GM19463 (cell line): Measurements from ENCODE around the gene PRKACA.

Experiments
- ATAC-seq: cut with Tn5 transposase; IDR thresholded peaks from one replicate; pipeline ENCODE4 v1.9.1; 2021; ENCODE audit warnings: mild to moderate bottlenecking, moderate library complexity; ENCODE audit not compliant: unreplicated experiment

The PRKACA gene

DNA sequence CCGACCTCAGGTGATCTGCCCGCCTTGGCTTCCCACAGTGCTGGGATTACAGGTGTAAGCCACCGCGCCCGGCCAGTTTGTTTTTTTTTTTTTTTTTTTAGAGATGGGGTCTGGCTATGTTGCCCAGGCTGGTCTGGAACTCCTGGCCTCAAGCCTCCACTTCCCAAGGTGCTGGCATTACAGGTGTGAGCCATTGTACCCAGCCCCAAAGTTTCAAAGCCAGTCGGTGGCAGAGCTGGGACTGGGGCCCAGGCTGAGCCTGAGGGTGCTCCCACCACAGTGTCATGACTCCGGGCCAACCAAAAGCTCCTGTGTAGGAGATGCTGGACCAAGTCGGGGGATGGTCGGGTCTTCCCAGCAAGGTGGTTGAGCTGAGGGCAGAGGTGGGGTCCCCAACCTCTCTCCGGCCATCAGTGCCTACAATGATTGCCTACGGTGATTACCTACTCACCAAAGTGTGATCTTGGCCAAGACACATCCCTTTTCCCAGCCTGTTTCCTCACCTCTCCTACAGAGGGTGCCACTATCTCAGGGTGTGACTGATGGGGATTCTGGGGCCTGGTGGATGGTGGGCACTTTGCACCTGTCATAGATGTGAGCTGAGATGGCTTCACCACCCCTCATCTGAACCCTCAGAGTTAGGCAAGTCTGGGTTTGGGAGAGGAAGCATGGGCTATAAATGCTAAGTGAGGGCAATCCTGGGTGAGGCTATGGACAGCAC lies 21.1 kb downstream of the PRKACA start:
- no peak for ATAC-seq

DNA sequence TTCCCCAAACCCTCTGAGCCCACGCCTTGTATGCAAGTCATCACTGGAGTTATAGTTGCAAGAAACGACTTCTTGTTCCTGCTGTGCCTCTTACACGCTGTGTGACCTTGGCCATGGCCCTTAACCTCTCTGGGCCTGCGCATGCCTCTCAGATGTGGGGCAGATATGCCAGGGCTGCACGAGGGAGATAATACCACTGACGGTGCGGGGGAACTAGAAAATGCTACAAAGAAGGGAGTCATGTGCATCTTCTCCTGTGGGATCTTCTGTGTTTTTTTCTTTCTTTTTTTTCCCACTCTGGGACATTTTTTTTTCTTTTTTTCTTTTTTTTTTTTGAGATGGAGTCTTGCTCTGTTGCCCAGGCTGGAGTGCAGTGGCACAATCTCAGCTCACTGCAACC lies 22.7 kb downstream of the PRKACA start:
- no peak for ATAC-seq

- no peak for ATAC-seq
Observed at GRCh38 chr19:14093117-14093823, 24.3 kb downstream of the PRKACA start.

DNA sequence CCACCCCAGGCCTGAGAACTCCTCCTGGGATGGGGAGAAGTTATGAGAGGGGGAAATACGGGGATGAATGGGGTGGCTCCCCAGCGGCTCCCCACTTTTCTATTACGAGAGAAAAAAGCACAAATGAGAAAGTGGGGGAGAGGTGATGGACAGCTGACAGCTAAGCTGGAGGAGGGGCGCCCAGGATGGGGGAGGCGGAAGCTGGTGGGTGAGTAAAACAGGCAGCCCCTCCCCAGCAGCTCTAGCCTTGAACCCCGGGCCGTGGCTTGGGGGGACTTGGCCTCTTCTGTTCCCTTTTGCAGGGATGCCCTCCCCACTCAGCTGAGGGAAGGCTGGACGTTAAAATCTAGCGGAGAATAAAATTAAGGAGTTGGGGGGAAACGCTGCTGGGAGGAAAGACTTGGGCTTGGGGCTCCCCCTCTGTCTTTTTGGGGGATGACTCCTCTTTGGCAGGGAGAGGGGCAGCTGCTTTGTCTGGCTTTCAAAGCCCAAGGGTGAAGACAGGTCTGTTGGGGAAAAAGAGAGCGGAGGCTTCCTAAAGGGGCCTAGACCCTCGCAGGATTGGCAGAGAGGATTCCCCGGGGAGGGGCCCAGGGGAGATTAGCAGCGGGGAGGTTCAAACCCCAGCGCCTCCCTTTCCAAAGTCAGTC lies 25.6 kb downstream of the PRKACA start:
- peak; percentile 10 for ATAC-seq

DNA sequence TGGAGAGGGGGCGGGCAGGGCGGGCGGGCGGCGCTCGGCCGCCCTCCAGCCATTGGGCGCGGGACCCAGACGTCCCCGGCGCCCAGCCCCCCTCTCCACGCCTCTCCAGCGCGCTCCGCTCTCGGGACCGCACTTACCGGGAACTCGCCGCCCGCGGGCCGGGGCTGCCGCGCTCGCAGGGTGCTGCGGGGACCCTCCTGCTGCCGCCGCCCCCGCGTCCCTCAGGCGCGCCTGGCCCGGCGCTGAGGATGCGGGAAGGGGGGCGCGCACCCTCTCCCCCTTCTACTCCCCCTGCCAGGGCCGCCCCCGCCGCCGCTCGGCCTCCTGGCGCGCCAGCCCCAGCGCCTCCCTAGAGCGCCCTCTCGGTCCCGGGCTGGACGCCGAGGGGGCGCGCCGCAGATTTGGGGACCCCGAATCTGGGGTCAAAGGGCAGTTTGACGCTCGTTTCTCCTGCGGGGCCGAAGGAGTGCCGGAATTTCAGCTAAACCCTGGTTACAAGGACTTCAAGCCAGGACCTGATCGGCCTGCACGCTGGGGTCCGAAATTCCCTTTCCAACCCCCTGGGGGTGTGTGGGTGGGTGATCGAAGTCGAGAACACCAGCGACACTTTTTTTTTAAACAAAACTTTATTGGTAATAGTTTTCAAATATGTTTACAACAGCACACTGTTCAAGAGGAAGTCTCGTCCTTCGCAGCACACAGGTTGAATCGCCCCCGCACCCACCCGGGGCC lies 26.3 kb downstream of the PRKACA start:
- peak; percentile 58 for ATAC-seq

- ATAC-seq = peak; percentile 39
Observed at GRCh38 chr19:14090509-14091080, 27.0 kb downstream of the PRKACA start, which contains the start of gene SAMD1. SAMD1 (minus strand) TSS chr19:14090751.

- no peak for ATAC-seq
Observed at GRCh38 chr19:14089662-14090508, 27.7 kb downstream of the PRKACA start.

- no peak for ATAC-seq
Observed at GRCh38 chr19:14089412-14089661, 28.2 kb downstream of the PRKACA start.

- ATAC-seq = no peak
Observed at GRCh38 chr19:14088634-14089411, 28.7 kb downstream of the PRKACA start.

GRCh38 chr19:14086098-14086497 lies 31.5 kb downstream of the PRKACA start:
- no peak for ATAC-seq

GRCh38 chr19:14085309-14085995 lies 32.1 kb downstream of the PRKACA start, which contains the start of gene C19orf67:
C19orf67 (minus strand) TSS chr19:14085783; CDS start chr19:14085627, 156 bp downstream.
- ATAC-seq = no peak

- ATAC-seq = no peak
Observed at GRCh38 chr19:14082675-14082960, 34.9 kb downstream of the PRKACA start.

GRCh38 chr19:14081797-14082674 lies 35.5 kb downstream of the PRKACA start:
- peak; percentile 9 for ATAC-seq

GRCh38 chr19:14080887-14081796 lies 36.4 kb downstream of the PRKACA start:
- peak; percentile 77 for ATAC-seq

- ATAC-seq = no peak
Observed at GRCh38 chr19:14078411-14078810, 39.2 kb downstream of the PRKACA start.

- no peak for ATAC-seq
Observed at GRCh38 chr19:14073925-14074838, 43.4 kb downstream of the PRKACA start.
